GM12801 (cell line): Measurements from ENCODE around the gene AKNA.

Experiments used
- CTCF ChIP-seq: IDR thresholded peaks from one replicate; pipeline ENCODE4 v1.5.1; 2011; ENCODE audit warnings: control low read depth; ENCODE audit not compliant: insufficient read length; ENCODE audit errors: extremely low read depth

AKNA gene

GRCh38 chr9:114367772-114368569, 19.8 kb downstream of the AKNA start:
- TF ChIP-seq CTCF, result no peak

- TF ChIP-seq CTCF, result no peak
Observed at GRCh38 chr9:114367366-114367765, 20.4 kb downstream of the AKNA start.

- no peak for TF ChIP-seq CTCF
Observed at GRCh38 chr9:114366334-114367128, 21.3 kb downstream of the AKNA start.

GRCh38 chr9:114365194-114365593, 22.6 kb downstream of the AKNA start:
- TF ChIP-seq CTCF, result no peak

DNA sequence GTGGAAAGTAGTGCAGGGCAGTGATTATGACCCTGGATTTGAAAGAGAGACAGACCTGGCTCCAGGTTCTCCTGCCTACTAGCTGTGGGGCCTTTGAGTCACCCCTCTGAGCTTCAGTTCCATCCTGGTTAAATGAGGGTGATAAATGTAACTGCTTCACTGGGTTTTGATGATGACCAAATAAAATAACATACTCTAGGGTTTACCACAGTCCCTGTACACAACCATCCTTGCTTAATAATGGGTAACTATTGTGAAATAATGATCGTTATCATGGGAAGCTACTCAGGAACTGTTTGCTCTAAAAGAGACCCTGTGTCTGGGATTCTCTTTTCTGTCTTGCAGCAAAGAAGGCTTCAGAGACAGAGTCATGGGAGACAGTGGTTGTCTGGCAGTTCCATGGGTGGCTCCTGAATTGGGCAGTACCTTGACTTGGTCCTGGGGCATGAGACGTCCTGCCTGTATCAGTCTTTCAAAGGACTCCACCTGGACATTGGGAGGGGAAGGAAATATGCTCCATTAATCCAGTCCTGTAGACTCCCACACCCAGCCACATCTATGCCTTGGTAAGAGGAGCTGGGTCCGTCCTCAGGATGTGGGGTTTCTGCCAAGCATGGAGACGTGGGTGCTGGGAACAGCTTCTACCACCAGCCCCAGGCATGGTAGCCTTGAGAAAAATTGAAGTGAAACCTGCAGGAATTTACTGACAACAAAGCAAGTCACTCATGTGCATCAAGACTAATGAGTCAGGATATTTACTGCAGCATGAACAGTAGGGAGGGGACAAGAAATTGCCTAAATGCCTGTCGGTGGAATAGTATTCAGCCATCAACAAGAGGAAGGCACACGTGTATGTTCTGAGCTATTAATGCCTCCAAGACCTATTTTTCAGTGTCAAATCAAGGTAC, 23.4 kb downstream of the AKNA start:
- TF ChIP-seq CTCF, result no peak

DNA sequence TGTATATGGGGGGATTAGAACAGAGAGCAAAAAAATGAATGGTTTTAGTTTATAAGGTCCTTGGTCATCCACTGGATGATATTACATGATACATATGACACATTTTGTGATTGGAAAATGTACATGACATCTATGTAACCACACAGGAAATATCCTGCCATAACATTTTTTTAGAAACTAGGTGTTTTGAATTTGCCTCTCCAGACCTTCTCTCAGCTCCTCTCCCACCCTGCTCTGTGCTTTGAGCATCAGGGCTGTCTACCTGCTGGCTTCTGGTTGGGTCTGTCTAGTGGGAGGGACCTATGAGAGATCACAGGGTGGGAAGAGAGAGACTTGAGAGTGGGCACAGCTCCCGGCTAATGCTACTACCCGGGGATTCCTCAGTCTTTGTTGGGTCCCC, 24.4 kb downstream of the AKNA start:
- TF ChIP-seq CTCF, result no peak

DNA sequence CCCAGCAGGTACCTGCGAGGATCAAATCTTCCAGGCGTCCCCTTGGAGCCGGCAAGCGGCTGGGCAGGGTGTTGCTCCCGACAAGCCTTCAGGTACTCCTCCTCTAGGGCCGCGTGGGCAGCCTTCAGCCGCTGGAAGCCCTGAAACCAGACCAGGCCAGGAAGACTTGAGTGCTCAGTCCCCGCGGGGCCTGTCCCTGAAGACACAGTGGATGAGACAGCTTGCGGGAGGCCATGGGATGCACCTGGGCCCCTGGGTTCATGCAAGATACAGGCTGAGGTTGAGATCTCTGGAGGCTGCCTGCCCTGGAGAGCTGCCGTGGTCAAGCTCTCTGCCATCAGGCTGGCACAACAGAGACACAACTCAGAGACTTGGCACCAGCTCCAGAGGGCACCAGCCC, 25.4 kb downstream of the AKNA start:
- TF ChIP-seq CTCF, result no peak
